Measurements from ENCODE around the gene CLDN17. TPM values are rescaled to one million over a fixed set of nuclear protein-coding genes. Genes with fewer than 3 reads are reported as not detected.
A peak's percentile ranks its signal among the peaks of the same experiment; 100 is the strongest.

The CLDN17 gene
- not detected in 2 replicates for total RNA-seq (2014; rRNA removed; shearing (Covaris generic))

DNA sequence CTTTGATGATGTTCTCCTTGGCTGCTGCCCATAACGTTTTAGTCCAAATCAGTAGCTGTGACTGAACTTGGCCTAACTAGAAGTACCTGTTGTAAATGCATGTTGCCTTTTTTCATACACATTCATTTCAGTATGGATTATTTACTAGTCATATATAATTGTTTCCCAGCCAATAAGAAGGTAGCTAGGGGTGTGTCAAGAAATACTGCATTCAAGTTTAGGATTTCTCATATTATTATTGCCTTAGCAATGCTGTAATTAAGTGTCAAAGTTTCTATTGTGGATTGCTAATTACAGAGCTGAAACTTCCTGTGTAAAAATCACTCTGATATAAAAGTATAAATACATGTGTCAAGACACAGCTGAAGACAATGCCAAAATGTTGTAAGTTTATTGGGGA, at the start of gene CLDN17:
CLDN17 (minus strand) TSS at position 101 of the 400 bp plus-strand sequence. CDS start 188 bp downstream, outside the sequence.
- DNase-seq (ENCODE audit: low read depth), result no peak

- no peak for DNase-seq (ENCODE audit: low read depth)
These were observed 49.6 kb upstream of the CLDN17 start, which contains the start of gene CLDN8 for GRCh38 chr21:30216041-30216723. Gene CLDN8 (minus strand): TSS chr21:30216097. CDS start chr21:30215925, 172 bp downstream.

DNA sequence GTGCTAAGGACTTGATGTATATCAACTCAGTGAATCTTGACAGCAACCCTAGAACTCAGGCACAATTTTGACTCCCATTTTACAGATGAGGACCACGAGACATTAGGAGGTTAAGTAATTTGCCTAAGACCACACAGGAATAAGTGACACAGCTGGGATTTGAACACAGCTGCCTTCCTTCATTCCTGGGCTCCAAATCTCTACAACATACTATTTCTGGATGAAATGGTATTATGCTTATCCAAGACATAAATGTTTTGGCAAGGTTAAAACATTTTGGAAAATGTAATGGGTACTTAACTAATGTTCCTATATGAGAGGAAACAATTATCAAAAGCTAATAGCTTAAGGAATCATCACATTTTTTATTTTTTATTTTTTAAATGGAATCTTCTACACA, 44.5 kb upstream of the CLDN17 start:
- DNase-seq (ENCODE audit: low read depth), result no peak

- DNase-seq (ENCODE audit: low read depth), result no peak
These were observed 43.0 kb upstream of the CLDN17 start for GRCh38 chr21:30209601-30210000.

DNA sequence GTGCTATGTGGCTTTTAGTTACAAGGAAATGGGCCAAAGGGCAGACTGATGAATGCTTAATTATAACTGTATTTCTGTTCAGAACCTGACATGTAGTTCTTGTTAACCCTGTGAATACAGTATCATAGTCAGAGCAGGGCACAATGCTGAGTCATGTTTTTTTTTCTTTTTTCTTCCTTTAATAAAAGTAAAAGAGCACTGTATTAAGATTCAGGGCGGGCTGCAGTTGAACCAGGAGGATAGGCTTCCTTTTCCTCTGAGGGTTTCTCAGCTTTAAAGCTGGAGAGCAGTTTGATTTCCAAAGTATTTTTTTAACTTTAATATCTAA, 40.6 kb upstream of the CLDN17 start:
- DNase-seq (ENCODE audit: low read depth), result no peak

DNA sequence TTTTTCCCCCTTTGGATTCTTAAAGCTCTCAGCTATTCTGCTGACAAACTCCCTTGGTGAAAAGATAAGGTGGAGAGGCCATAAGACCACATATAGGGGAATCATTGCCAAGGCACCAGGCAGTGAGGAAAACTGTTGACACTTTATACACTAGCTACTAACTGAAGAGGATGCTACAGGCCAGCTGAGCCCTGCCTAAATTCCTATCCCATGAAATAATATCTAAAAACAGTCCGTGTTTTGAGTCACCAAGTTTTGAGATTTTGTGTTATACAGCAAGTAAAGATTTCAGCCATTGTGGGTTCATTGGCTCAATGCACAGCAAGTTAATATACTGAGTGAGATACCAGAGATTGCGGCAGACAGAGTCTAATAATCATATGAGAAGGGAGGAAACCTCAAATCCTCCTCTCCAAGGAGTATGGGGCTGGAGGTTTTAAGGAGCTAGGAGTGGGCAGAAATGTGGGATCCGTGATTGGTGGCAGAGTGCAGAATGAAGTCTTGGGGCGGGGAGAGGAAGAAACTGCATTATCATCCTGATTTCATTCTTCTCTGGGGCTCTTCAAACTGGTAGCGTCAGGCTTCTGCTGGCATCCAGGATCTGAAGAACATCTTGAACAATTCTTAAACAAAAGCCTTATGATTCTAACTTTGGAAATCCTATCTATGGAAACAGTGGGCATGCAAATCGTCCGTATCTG, 40.1 kb upstream of the CLDN17 start:
- DNase-seq (ENCODE audit: low read depth), result peak; percentile 46

GRCh38 chr21:30200000-30200399, 33.4 kb upstream of the CLDN17 start:
- DNase-seq (ENCODE audit: low read depth), result no peak

GRCh38 chr21:30194701-30195299, 28.2 kb upstream of the CLDN17 start:
- peak; percentile 50 for DNase-seq (ENCODE audit: low read depth)

DNA sequence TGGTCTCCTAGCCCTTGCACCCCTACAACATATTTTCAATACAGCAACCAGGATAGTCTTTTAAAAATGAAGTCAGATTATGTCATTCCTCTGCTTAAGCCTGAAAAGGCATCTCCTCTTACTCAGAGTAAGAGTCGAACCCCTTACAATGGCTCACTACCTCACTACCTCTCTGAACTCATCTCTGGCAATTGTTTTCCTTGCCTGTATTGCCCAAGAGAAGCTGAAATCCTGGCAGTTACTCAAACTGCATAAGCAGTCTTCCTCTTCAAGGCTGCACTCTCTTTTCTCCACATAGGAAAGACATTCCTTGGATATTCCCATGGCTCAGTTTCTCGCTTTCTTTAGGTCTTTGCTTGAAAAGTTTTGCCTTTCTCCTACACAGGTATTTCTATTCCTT, 26.6 kb upstream of the CLDN17 start:
- no peak for DNase-seq (ENCODE audit: low read depth)

GRCh38 chr21:30190554-30190953, 23.9 kb upstream of the CLDN17 start:
- no peak for DNase-seq (ENCODE audit: low read depth)

DNA sequence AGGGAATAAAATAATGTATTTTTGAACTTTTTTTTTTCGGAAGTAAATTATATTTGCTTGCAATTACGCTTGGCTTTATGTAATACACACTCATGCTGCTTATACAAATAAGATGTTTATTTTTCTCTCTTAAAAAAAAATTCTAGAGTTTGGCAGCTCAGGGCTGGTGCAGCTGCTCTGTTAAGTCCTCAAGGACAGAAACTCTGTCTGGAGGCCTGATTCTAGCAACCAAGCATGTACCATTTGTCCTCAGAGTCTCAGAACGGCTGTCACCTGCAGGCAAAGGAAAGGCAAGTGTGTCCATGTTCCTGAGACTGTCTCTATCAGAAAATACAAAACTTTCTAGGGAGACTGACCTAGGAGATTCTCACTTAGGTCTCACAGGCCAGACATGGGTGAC, 23.2 kb upstream of the CLDN17 start:
- DNase-seq (ENCODE audit: low read depth), result no peak

DNA sequence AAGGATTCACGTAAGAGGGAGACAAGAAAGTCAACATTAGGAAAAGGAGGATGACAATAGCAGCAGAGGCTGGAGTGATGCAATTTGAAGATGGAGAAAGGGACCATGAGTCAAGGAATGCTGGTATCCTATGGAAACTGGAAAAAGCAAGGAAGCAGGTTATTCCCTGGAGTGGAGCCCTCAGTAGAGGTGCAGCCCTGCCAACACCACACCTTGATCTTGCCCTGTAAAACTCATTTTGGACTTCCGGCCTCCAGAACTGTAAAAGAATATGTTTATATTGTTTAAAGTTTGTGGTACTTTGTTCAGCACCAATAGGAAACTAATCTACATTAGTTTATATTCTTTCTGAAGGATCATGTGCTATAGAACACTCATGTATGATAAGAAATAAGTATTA, 19.6 kb upstream of the CLDN17 start:
- no peak for DNase-seq (ENCODE audit: low read depth)

DNA sequence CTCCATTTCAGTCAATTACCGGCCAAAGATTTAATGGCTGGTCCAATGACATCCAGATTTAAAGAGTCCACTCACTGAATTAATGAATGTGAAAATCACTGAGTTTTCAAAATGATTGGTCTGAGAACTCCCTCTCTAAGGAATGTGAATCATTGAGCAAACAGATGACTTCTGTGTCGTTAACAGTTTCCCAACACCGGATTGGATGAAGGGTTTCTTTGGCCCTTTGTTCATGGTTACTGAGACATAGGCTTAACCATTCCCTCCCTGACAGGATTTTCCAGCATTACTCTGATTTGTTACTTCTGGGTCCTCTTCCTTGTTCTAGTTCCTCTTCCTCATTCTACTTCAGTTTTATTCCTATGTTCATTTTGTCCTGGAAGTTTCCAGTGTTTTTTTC, 1.5 kb upstream of the CLDN17 start:
- peak; percentile 28 for DNase-seq (ENCODE audit: low read depth)

DNA sequence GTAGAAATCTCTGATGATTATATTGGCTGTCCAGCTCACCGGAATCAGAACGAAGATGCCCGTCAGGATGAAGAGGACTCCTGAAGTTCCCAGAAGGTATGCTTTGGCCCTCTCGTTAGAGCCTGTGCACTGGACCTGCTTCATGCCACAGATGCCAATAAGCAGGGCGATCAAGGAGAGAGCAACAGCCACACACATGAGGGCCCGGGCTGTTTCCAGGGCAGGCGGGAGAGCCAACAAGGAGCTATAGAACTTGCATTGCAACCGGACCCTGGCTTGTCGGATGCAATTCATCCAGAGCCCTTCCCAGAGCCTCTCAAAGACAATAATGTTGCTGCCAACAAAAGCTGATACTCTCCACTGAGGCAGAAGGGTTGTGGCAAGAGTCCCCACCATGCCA, 434 bp downstream of the CLDN17 start:
- no peak for DNase-seq (ENCODE audit: low read depth)

- no peak for DNase-seq (ENCODE audit: low read depth)
These were observed 1.8 kb downstream of the CLDN17 start for GRCh38 chr21:30164796-30165195.

GRCh38 chr21:30153697-30154340, 12.8 kb downstream of the CLDN17 start:
- no peak for DNase-seq (ENCODE audit: low read depth)

GRCh38 chr21:30152792-30153191, 13.8 kb downstream of the CLDN17 start:
- DNase-seq (ENCODE audit: low read depth), result no peak

DNA sequence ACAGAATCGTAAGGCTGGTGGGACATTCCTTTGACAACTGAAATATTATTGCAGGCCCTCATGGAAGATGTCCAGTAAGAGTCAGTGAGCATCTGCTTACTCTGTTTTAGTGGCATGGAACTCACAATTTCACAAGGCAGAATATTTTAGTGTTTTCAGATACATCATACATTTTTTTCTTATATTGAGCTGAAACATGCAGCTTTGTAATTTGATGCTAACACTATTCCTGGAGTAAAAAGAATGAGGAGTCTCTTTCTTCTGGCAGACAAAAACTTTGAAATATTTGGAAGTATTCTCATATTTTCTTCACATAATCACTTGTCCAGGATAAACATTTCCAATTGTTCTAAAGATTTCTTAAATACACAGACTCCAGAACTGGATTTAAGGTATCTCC, 17.7 kb downstream of the CLDN17 start:
- DNase-seq (ENCODE audit: low read depth), result no peak

GRCh38 chr21:30146558-30147282, 19.9 kb downstream of the CLDN17 start:
- DNase-seq (ENCODE audit: low read depth), result peak; percentile 34

DNA sequence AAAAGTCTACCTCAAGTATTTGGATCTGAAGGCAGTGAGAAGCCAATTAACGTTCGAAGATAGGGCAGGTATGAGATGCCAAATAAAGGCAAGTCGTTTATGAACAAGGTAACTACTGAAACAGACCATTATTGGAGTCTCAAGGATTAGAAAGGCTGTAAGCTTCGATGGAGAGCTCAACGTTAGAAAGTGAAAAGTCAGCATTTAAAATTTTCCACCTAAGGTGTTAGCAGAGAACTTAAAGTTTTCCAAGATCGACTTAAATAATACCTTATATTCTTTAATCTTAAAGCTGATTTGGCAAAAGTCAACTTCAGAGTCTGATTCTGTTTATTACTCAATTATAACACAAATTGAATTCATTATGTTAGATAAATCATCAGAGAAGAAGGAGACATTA, 28.1 kb downstream of the CLDN17 start:
- DNase-seq (ENCODE audit: low read depth), result no peak

DNA sequence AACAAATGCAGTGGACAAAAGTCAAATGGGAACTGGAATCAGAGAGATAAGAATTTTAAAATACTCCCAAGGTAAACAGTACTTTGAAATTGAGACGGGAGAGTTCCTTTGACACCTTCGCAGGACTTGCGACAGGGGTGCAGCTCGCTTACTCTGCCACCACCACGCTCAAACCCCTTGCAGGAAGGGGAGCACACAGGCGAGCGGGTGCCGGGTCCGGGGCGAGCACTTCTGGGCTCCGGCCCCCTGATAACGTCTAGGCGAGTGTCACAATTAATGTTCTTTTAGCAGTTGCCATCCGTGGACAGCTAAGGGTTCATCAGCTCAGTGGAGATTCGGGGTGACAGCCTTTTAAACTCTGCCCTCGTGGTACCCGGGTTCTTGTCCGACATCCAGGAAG, 37.4 kb downstream of the CLDN17 start:
- no peak for DNase-seq (ENCODE audit: low read depth)

DNA sequence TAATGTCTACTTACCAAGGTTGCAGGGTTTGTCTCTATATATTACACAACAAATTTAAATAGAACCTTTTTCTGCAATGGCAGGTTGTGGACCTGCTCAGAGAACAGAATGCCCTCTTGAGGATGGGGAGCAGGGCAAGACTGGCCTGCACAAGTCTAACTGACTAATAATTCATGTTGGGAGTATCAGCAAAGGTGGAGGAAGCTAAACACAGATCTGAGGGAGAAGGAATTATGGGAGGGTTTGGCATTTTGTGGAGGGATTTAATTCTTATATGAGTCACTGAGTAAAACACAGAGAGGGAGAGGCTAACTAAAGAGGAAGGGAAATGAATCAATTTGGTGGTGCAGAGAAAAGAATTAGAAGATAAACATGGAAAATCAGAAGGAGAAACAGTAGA, 40.0 kb downstream of the CLDN17 start:
- no peak for DNase-seq (ENCODE audit: low read depth)

All from Daoy (cell line).